NCI-H1694 (cell line): Measurements from ENCODE around the gene CEBPA.
A peak's percentile ranks its signal among the peaks of the same experiment; 100 is the strongest.

Source experiments
- DNase-seq: peaks from one replicate; lab custom pipeline; 2025; lab: John Stamatoyannopoulos, UW

CEBPA gene

GRCh38 chr19:33302175-33302973 lies at the start of gene CEBPA:
Gene CEBPA, minus strand, starts transcription at chr19:33302534. Its CDS starts 120 bp downstream, at chr19:33302414.
- peak; percentile 68 for DNase-seq

- DNase-seq, result no peak
These were observed 48.4 kb upstream of the CEBPA start for GRCh38 chr19:33350538-33351309.

DNA sequence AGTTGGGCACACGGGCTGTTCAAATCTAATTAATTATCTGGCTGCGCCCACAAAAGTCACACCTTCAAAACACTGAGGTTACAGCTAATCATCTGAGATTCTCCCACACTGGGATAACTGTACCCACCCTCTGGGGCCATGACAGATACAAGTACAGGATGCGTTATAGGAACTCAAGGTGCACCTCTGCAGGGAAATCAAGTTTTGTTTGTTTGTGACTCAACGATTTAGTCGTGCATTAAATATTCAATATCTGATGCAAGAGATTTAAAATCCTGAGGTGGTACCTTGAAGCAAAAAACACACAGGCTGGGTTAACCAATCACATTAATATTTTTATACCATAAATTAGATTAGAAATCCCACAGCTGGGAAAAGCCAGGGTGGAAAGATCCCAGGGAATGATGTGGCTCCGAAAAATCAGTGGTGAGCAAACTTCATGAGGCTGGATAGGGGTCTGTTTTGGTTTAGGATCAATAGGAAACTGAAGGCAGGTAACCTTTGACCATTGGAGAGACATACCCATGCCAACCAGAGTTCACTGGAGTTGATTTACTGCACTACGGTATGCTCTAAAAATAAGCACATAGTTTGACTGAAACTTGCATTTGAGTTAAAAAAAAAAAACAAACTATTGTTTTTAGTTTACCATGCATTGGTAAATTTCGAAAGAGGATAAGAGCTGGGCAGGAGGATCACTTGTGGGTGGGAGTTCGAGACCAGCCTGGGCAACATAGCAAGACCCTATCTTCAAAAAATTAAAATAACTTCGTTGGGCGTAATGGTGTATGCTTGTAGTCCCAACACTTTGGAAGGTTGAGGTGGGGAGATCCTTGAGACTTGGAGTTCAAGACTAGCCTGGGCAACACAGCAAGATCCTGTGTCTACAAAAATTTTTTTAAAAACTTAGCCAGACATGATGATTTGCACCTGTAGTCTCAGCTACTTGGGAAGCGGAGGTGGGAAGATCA lies 47.3 kb upstream of the CEBPA start:
- DNase-seq, result no peak

GRCh38 chr19:33348301-33349010 lies 46.1 kb upstream of the CEBPA start:
- no peak for DNase-seq

GRCh38 chr19:33347300-33347699 lies 45.0 kb upstream of the CEBPA start:
- no peak for DNase-seq

DNA sequence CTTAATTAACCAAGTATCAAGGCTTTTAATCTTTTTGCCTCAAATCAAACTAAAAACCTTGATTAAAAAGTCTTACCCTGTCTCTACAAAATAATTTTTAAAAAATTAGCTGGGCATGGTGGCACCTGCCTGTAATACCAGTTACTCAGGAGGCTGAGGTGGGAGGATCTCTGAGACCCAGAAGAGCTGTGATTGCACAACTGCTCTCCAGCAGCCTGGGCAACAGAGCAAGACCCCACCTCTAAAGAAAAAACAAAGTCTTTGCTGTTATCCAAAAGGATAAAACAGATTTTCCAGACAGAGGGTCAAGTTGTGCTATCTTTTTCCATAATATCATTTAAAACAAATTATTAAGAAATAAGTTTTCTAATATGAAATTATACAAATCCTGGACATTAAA lies 44.3 kb upstream of the CEBPA start:
- DNase-seq, result no peak

DNA sequence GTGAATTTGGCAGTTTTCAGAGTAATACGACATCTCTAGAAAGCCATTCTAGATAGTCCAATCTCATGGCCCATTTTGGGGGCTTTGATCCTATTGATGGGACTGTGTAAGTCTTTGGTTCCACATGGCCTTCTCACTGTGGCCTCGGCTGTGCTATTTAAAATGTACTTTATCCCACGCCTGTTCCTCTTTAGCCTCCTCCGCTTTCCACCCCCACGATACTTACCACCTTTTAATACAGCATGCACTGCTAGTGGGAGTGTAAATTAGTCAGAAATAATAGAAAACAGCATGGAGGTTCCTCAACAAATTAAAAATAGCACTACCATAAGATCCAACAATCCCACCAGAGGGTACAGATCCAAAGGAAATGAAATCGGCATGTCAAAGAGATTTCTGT lies 42.8 kb upstream of the CEBPA start:
- no peak for DNase-seq

DNA sequence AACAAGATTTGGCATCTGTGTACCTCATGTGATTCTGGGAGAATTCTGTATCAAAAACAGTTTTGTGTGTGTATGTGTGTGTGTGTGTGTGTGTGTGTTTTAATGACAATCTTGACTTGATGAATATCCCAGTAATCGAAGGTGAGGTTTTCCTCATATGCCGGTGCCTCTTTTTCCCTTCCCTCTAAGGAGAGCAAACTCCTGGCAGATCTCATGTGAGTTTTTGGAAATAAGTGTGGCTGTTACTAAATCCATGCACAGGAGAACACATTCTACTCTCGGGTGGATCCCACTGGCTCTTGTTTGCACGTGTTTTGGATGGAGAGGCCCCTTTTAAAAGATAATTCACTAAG lies 42.2 kb upstream of the CEBPA start:
- no peak for DNase-seq

DNA sequence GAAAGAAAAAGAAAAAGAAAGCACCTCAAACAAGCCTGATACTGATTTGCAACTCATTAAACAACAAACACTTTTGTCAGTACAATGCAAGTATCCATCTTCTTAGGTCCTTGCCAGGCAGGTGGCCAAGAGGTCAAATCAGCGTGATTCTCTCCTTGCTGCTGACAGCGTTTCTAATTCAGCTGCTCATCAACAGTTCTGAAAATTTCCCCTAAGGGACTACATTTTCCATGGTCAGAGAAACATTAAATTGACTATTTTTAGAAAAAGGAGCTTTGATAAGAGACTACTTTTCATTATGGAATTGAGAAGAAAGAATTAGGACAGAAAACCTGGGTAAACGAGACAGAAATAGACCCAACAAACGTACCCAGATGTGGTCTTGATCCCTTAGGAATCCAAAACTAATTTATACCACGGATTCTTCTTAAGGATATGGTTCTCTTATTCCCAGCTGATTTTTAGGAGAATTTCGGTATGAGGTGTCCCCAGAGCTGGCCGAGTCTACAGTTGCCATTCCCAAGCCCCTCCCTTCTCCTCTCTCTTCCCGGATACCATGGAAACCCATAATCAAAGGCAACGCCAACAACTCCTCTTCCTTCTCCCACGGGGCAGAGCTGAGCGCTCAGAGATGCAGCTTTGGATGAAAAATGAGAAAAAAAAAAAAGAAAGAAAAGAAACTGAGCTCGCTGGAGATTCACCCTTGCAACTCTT lies 41.7 kb upstream of the CEBPA start:
- DNase-seq, result no peak

GRCh38 chr19:33343301-33343700 lies 41.0 kb upstream of the CEBPA start:
- DNase-seq, result no peak

DNA sequence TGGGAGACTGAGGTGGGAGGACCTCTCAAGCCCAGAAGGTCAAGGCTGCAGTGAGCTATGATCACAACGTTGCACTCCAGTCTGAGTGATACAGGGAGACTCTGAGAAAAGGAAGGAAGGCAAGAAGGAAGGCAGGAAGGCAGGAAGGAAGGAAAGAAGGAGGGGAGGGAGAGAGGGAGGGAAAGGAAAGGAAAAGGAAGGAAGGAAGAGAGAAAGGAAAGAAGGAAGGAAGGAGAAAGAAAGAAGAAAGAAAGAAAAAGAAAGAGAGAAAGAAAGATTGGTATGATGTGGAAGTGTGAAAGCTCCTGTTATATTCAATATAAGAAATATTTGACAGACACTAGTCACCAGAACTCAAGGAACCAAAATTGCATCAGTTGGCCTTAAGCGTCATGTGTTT lies 38.7 kb upstream of the CEBPA start:
- DNase-seq, result no peak

DNA sequence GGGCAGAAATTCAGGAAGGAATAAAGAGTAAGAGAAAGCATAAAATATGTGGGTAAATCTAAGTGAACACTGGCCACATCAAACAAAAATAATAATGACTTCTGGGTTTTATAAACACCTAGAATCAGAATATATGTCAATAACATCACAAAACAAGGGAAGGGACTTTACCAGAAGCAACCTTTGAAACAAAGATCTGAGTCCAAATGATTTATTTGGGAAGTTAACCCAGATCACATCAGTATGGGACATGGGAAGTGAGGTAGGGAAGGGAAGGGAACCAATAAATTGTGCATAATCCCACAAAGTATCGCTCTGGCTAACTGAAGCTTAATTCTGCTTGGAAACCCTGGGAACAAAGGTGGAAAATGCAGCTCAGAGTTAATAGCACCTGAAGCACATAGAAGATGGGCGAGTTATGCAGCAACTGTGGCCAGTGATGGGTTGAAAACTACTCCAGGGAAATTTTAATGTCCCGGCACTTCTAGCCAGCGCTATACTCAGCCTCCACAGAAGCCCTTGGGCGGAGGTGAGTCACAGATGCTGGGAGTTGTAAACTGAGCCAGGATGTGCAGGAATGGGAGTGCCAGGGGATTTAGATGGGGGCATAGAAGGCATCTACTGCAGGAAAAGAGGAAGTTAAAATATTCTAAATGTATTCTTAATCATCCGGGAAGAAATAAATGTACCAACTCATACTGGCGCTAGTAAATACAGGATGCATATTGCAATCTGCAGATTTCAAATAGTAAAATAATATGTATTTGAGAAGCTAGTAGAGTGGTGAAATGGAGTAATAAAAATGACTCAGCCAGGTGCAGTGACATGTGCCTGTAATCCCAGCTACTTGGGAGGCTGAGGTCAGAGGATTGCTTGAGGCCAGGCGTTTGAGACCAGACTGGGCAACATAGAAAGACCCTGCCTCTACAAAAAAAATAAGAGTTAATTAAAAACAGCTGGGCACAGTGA lies 37.0 kb upstream of the CEBPA start:
- no peak for DNase-seq

- no peak for DNase-seq
These were observed 33.1 kb upstream of the CEBPA start for GRCh38 chr19:33335446-33335845.

GRCh38 chr19:33334271-33334670 lies 31.9 kb upstream of the CEBPA start:
- no peak for DNase-seq

- DNase-seq, result no peak
These were observed 31.3 kb upstream of the CEBPA start for GRCh38 chr19:33333642-33334041.

DNA sequence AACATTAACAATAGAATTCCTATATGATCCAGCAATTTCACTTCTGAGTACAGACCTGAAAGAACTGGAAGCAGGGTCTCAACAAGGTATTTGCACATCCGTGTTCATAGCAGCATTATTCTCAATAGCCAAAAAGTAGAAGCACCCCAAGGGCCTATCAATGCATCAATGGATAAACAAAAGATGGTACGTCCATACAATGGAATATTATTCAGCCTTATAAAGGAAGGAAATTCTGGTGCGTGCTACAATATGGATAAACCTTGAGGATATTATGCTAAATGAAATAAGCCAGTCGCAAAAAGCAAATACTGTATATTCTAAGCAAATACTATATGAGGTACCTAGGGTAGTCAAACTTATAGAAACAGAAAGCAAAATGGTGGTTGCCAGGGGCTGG lies 30.8 kb upstream of the CEBPA start:
- DNase-seq, result no peak

- DNase-seq, result no peak
These were observed 29.9 kb upstream of the CEBPA start for GRCh38 chr19:33332248-33332647.

DNA sequence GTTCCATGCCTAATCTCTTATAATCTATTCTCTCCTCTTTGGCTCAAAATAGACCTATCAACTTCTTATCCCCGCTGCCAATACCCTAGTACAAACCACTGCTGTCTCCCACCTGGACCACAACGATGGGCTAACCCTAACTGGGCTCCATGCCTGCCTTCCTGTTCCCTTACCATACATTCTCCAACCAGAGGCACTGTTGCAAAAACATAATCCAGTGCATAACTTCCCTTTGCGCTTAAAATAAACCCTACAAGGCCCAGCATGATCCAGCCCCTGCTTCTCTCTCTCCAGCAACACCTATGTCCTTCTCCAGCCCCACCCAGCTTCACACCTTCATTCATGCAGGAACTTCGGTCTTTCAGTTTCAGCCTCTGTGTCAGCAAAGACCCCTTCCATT lies 27.4 kb upstream of the CEBPA start:
- DNase-seq, result no peak

- no peak for DNase-seq
These were observed 26.7 kb upstream of the CEBPA start for GRCh38 chr19:33329060-33329459.

DNA sequence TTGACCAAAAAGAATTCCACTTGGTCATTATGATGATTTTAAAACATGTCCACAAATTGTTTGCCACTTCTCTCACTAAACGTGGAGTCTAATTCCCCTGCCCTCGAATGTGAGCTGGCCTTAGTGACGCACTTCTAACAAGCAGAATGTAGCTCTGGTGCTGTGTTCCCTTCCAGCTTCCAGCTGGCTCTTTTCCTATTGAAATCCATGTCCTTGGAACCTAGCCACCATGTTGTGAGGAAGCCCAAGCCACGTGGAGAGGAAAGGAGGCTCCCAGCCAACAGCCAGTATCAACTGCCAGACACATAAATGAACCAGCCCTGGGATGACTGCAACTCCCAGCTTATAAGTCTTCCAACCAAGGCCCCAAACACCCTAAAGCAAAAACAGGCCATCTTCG lies 23.6 kb upstream of the CEBPA start:
- no peak for DNase-seq
